ENCODE results near the gene AP2B1.

Gene AP2B1

GRCh38 chr17:35731239-35731916 lies 144.3 kb downstream of the AP2B1 start, which contains the start of gene RASL10B (continued):
- TF ChIP-seq ZNF792 (tag by site-specific recombination; IDR thresholded peaks at IDR 0.05): no peak
- TF ChIP-seq HOXA7 (CRISPR knock-in tag; IDR thresholded peaks at IDR 0.05; ENCODE audit: borderline replicate concordance): no peak
- TF ChIP-seq WT1 (tag by site-specific recombination; IDR thresholded peaks at IDR 0.05): no peak
- TF ChIP-seq ZFHX2 (tag by site-specific recombination; conservative IDR thresholded peaks at IDR 0.05): peak; percentile 83
- no peak for TF ChIP-seq ZNF571 (tag by site-specific recombination; IDR thresholded peaks at IDR 0.05)

DNA sequence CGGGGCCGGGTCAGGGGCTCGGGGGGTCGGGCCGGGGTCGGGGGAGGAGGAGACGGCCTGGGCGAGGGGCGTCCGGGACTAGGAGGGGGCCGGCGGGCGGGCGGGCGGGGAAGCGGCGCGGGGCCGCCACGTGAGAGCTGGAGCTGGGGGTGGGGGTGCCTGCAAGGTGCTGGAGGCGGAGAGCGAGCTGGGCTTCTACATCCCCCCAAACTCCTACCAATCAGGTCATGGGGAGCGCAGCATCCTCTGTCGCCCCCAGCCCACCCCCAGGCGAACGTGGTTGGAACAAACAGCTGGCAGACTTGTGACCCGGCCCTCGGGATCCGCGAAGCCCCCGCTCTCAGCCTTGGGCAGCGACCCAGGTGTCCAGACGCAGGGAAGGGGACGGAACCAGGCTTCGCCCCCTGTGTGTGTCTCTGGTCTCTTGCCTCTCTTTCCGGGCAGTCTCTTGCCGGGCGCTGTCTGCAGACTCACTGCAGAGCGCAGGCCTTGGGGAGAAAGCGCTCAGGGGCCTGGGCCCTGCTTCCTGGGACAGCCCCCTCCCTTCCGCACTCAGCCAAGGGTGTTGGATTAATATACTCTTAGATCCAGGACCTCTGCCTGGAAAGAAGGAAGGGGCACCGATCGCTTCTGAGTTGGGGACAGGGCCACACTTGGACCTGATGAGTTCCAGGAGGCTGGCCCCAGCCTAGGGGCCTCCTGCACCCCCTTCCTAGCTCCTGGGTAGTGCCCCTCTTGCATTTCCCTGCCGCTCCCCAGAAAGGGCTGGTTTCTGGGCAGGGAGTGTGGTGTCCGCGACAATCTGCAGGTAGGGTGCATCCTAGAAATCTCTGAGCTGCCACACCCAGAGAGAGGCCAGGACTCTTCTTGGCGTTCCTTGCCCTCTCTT lies 145.0 kb downstream of the AP2B1 start:
- Histone ChIP-seq H3K9me3 (ENCODE audit: control insufficient read depth, insufficient read depth, low read depth, low read length) (no peaks in the 10 kb centered on the region), H3K4me3 (ENCODE audit: low read depth, low read length) (peak overlapping the region; percentile 38), H3K27ac (ENCODE audit: extremely low read depth, low read depth, low read length) (peak overlapping the region; percentile 63; the same call in 1 of the 2 replicates), H3K36me3 (ENCODE audit: control insufficient read depth in 2 of 2, insufficient read depth in 1 of 2, low read length in 2 of 2) (peaks cover 5 to 8% of the 10 kb centered on the region in 2 experiments; a peak in 2 of 3 replicates), H3K4me1 (ENCODE audit: control insufficient read depth, insufficient read depth, low read length) (peaks cover 20% of the 10 kb centered on the region)
- CTCF ChIA-PET: interaction anchor here (0.5 to 5.3 kb wide), 7 partner anchors 12 to 120 kb away, joined by 3 to 44 read pairs (median 10); no protein-coding TSS in a partner anchor
- POLR2A ChIA-PET: interaction anchor here (1.2 to 4.1 kb wide), 7 partner anchors 9 to 154 kb away, joined by 3 to 19 read pairs (median 5); partner anchors contain the start of genes PEX12 and TAF15
- TF ChIP-seq ZFP41 (tag by site-specific recombination; IDR thresholded peaks at IDR 0.05; ENCODE audit: borderline replicate concordance) (no peak), ZNF660 (tag by site-specific recombination; IDR thresholded peaks at IDR 0.05) (no peak), ZNF350 (tag by site-specific recombination; IDR thresholded peaks at IDR 0.05) (no peak), ZNF112 (tag by site-specific recombination; IDR thresholded peaks at IDR 0.05) (no peak), ZBTB48 (tag by site-specific recombination; IDR thresholded peaks at IDR 0.05) (0 out of 2 replicates have a peak, but pooled peaks have one; percentile 24), ZNF341 (tag by site-specific recombination; IDR thresholded peaks at IDR 0.05; ENCODE audit: low read depth) (peak; percentile 15; the same call in 1 of the 2 replicates), ZNF600 (tag by site-specific recombination; IDR thresholded peaks at IDR 0.05) (peak; percentile 31; the same call in 1 of the 2 replicates), SALL2 (tag by site-specific recombination; IDR thresholded peaks at IDR 0.05; ENCODE audit: borderline replicate concordance) (no peak), ZNF174 (tag by site-specific recombination; IDR thresholded peaks at IDR 0.05) (no peak), ZNF629 (tag by site-specific recombination; IDR thresholded peaks at IDR 0.05) (no peak), ZNF211 (tag by site-specific recombination; IDR thresholded peaks at IDR 0.05; ENCODE audit: low read depth) (no peak), ZNF335 (tag by site-specific recombination; conservative IDR thresholded peaks at IDR 0.05) (peak; percentile 71), GLI2 (tag by site-specific recombination; IDR thresholded peaks at IDR 0.05; ENCODE audit: borderline replicate concordance, low read depth) (no peak), ZFP3 (tag by site-specific recombination; IDR thresholded peaks at IDR 0.05; ENCODE audit: low read depth) (peak; percentile 45; the same call in 1 of the 2 replicates), ZNF677 (tag by site-specific recombination; IDR thresholded peaks at IDR 0.05) (no peak), ZNF169 (tag by site-specific recombination; IDR thresholded peaks at IDR 0.05) (no peak), PRDM1 (tag by site-specific recombination; IDR thresholded peaks at IDR 0.05) (no peak), ZBTB6 (tag by site-specific recombination; IDR thresholded peaks at IDR 0.05) (peak; percentile 57; the same call in 1 of the 2 replicates), GLIS2 (tag by site-specific recombination; IDR thresholded peaks at IDR 0.05) (peak; percentile 29; the same call in 1 of the 2 replicates), ZBTB10 (tag by site-specific recombination; IDR thresholded peaks at IDR 0.05) (peak; percentile 10; the same call in 1 of the 2 replicates), ZIC2 (tag by site-specific recombination; IDR thresholded peaks at IDR 0.05) (peak; percentile 30; the same call in 1 of the 2 replicates)
- TF ChIP-seq, protein P1, sequence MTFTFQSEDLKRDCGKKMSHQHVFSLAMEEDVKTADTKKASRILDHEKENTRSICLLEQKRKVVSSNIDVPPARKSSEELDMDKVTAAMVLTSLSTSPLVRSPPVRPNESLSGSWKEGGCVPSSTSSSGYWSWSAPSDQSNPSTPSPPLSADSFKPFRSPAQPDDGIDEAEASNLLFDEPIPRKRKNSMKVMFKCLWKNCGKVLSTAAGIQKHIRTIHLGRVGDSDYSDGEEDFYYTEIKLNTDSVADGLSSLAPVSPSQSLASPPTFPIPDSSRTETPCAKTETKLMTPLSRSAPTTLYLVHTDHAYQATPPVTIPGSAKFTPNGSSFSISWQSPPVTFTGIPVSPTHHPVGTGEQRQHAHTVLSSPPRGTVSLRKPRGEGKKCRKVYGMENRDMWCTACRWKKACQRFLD (tag by site-specific recombination; IDR thresholded peaks at IDR 0.05): no peak
- TF ChIP-seq, protein P2, sequence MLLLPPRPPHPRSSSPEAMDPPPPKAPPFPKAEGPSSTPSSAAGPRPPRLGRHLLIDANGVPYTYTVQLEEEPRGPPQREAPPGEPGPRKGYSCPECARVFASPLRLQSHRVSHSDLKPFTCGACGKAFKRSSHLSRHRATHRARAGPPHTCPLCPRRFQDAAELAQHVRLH (tag by site-specific recombination; IDR thresholded peaks at IDR 0.05): no peak
- TF ChIP-seq, protein P3, sequence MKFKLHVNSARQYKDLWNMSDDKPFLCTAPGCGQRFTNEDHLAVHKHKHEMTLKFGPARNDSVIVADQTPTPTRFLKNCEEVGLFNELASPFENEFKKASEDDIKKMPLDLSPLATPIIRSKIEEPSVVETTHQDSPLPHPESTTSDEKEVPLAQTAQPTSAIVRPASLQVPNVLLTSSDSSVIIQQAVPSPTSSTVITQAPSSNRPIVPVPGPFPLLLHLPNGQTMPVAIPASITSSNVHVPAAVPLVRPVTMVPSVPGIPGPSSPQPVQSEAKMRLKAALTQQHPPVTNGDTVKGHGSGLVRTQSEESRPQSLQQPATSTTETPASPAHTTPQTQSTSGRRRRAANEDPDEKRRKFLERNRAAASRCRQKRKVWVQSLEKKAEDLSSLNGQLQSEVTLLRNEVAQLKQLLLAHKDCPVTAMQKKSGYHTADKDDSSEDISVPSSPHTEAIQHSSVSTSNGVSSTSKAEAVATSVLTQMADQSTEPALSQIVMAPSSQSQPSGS (tag by site-specific recombination; IDR thresholded peaks at IDR 0.05; ENCODE audit: low read depth): no peak
